HEK293 (cell line): Measurements from ENCODE around the gene USP24.

Experiments
- CTCF ChIA-PET: fragments of 350-600 bp; formaldehyde crosslinking; extraction: SDS; loops from one replicate; lab custom pipeline; 2021; ENCODE audit warnings: antibody characterized with exemption; lab: Yijun Ruan, JAX
- POLR2A ChIA-PET: fragments of 300-600 bp; formaldehyde crosslinking; extraction: SDS; loops from one replicate; lab custom pipeline; 2020; ENCODE audit warnings: antibody characterized with exemption, inconsistent platforms; lab: Yijun Ruan, JAX
- H3K27ac ChIP-seq: fragments of 200-500 bp; sonication (Bioruptor generic); 2 replicates; pipeline ENCODE4 v1.5.1; 2014; ENCODE audit warnings: low read depth, low read length, control low read depth, inconsistent platforms; ENCODE audit errors: extremely low read depth
- H3K36me3 ChIP-seq, 2 experiments: fragments of 200-500 bp in 1 of 2; sonication (Bioruptor generic) in 1 of 2; 1 replicate in 1 of 2; 2 replicates in 1 of 2; pipeline ENCODE4 v1.5.1; 2014 to 2017; ENCODE audit warnings: inconsistent platforms in 2 of 2, low read length in 2 of 2; ENCODE audit not compliant: control insufficient read depth in 2 of 2, insufficient read depth in 1 of 2
- H3K4me1 ChIP-seq: fragments of 200-500 bp; sonication (Bioruptor generic); 2 replicates; pipeline ENCODE4 v1.5.1; 2014; ENCODE audit warnings: mild to moderate bottlenecking, low read length, inconsistent platforms; ENCODE audit not compliant: control insufficient read depth, insufficient read depth
- H3K4me3 ChIP-seq: 2 replicates; pipeline ENCODE4 v1.5.1; 2011; ENCODE audit warnings: low read depth, mild to moderate bottlenecking, control low read depth, low read length, moderate library complexity
- H3K9me3 ChIP-seq: fragments of 200-500 bp; sonication (Bioruptor generic); 2 replicates; pipeline ENCODE4 v1.5.1; 2014; ENCODE audit warnings: low read depth, low read length, inconsistent platforms; ENCODE audit not compliant: control insufficient read depth, insufficient read depth
- EGR2 ChIP-seq: fragments of 450-650 bp; formaldehyde crosslinking; IDR thresholded peaks from 2 replicates; pipeline ENCODE4 v1.5.1; 2016; ENCODE audit warnings: low read depth, missing biosample characterization, missing genetic modification characterization
- GLIS2 ChIP-seq: fragments of 450-650 bp; formaldehyde crosslinking; IDR thresholded peaks from 2 replicates; pipeline ENCODE4 v1.5.1; 2016; ENCODE audit warnings: missing biosample characterization, missing genetic modification characterization
- KLF10 ChIP-seq: fragments of 450-650 bp; IDR thresholded peaks from 2 replicates; pipeline ENCODE4 v1.5.1; 2018; ENCODE audit warnings: missing biosample characterization, mild to moderate bottlenecking, missing genetic modification characterization
- KLF9 ChIP-seq: fragments of 450-650 bp; formaldehyde crosslinking; IDR thresholded peaks from 2 replicates; pipeline ENCODE4 v1.5.1; 2016; ENCODE audit warnings: missing biosample characterization, missing genetic modification characterization, low read depth
- OSR2 ChIP-seq: fragments of 450-650 bp; formaldehyde crosslinking; IDR thresholded peaks from 2 replicates; pipeline ENCODE4 v1.5.1; 2016; ENCODE audit warnings: missing biosample characterization, missing genetic modification characterization
- SCRT1 ChIP-seq: fragments of 450-650 bp; formaldehyde crosslinking; IDR thresholded peaks from 2 replicates; pipeline ENCODE4 v1.5.1; 2016; ENCODE audit warnings: missing biosample characterization, missing genetic modification characterization, borderline replicate concordance
- SCRT2 ChIP-seq: fragments of 450-650 bp; formaldehyde crosslinking; IDR thresholded peaks from 2 replicates; pipeline ENCODE4 v1.5.1; 2016; ENCODE audit warnings: missing biosample characterization, missing genetic modification characterization
- SP3 ChIP-seq: fragments of 450-650 bp; formaldehyde crosslinking; IDR thresholded peaks from 2 replicates; pipeline ENCODE4 v1.5.1; 2016; ENCODE audit warnings: missing biosample characterization, missing genetic modification characterization
- WT1 ChIP-seq: fragments of 450-650 bp; formaldehyde crosslinking; IDR thresholded peaks from 2 replicates; pipeline ENCODE4 v1.5.1; 2016; ENCODE audit warnings: missing biosample characterization, missing genetic modification characterization
- ZBTB26 ChIP-seq: fragments of 450-650 bp; formaldehyde crosslinking; optimal IDR thresholded peaks from 2 replicates; pipeline ENCODE3; 2016; ENCODE audit warnings: missing biosample characterization, mild to moderate bottlenecking, missing genetic modification characterization
- ZBTB44 ChIP-seq: fragments of 450-650 bp; IDR thresholded peaks from 2 replicates; pipeline ENCODE4 v1.5.1; 2018; ENCODE audit warnings: missing biosample characterization, mild to moderate bottlenecking, missing genetic modification characterization
- ZBTB6 ChIP-seq: fragments of 450-650 bp; formaldehyde crosslinking; IDR thresholded peaks from 2 replicates; pipeline ENCODE4 v1.5.1; 2017; ENCODE audit warnings: missing biosample characterization, missing genetic modification characterization
- ZNF112 ChIP-seq: fragments of 450-650 bp; formaldehyde crosslinking; IDR thresholded peaks from 2 replicates; pipeline ENCODE4 v1.5.0; 2017; ENCODE audit warnings: missing biosample characterization, missing genetic modification characterization
- ZNF148 ChIP-seq: fragments of 450-650 bp; formaldehyde crosslinking; IDR thresholded peaks from 2 replicates; pipeline ENCODE4 v1.5.0; 2017; ENCODE audit warnings: missing biosample characterization, missing genetic modification characterization, borderline replicate concordance
- ZNF335 ChIP-seq: fragments of 450-650 bp; formaldehyde crosslinking; conservative IDR thresholded peaks from 2 replicates; pipeline ENCODE4 v1.5.1; 2016; ENCODE audit warnings: missing biosample characterization, missing genetic modification characterization
- ZNF37A ChIP-seq: fragments of 450-650 bp; IDR thresholded peaks from 2 replicates; pipeline ENCODE4 v1.5.1; 2018; ENCODE audit warnings: missing biosample characterization, missing genetic modification characterization
- ZNF394 ChIP-seq: fragments of 450-650 bp; formaldehyde crosslinking; IDR thresholded peaks from 2 replicates; pipeline ENCODE4 v1.5.1; 2016; ENCODE audit warnings: missing biosample characterization, missing genetic modification characterization, mild to moderate bottlenecking, moderate library complexity, borderline replicate concordance
- ZNF404 ChIP-seq: fragments of 450-650 bp; formaldehyde crosslinking; IDR thresholded peaks from 2 replicates; pipeline ENCODE4 v1.5.1; 2017; ENCODE audit warnings: missing biosample characterization, missing genetic modification characterization
- ZNF416 ChIP-seq: fragments of 450-650 bp; formaldehyde crosslinking; IDR thresholded peaks from 2 replicates; pipeline ENCODE4 v1.5.1; 2016; ENCODE audit warnings: missing biosample characterization, missing genetic modification characterization
- ZNF623 ChIP-seq: fragments of 450-650 bp; formaldehyde crosslinking; IDR thresholded peaks from 2 replicates; pipeline ENCODE4 v1.5.1; 2016; ENCODE audit warnings: missing biosample characterization, missing genetic modification characterization
- ZNF777 ChIP-seq: fragments of 450-650 bp; formaldehyde crosslinking; IDR thresholded peaks from 2 replicates; pipeline ENCODE4 v1.5.1; 2017; ENCODE audit warnings: missing biosample characterization, missing genetic modification characterization, borderline replicate concordance
- ZSCAN18 ChIP-seq: fragments of 450-650 bp; formaldehyde crosslinking; IDR thresholded peaks from 2 replicates; pipeline ENCODE4 v1.5.1; 2016; ENCODE audit warnings: missing biosample characterization, missing genetic modification characterization

USP24 gene

GRCh38 chr1:55213151-55213884 lies 1.8 kb downstream of the USP24 start:
- H3K36me3 ChIP-seq, result no peaks in the 10 kb centered on the region
- no peaks in the 10 kb centered on the region for H3K9me3 ChIP-seq
- ChIA-PET POLR2A (interaction anchor here (0.5 kb wide), 1 partner anchor 39 kb away, joined by 4 read pairs; no protein-coding TSS in a partner anchor), CTCF (interaction anchor here (0.6 to 1.4 kb wide), 3 partner anchors 29 to 976 kb away, joined by 3 to 5 read pairs (median 3); no protein-coding TSS in a partner anchor)
- TF ChIP-seq ZNF112 (tag by site-specific recombination) (no peak), ZNF335 (peak; percentile 71), ZNF623 (tag by site-specific recombination) (no peak), SP3 (peak; percentile 10; the same call in 1 of the 2 replicates), KLF10 (0 out of 2 replicates have a peak, but pooled peaks have one; percentile 0), OSR2 (tag by site-specific recombination) (peak; percentile 13; the same call in 1 of the 2 replicates), ZBTB44 (tag by site-specific recombination) (no peak), ZNF394 (tag by site-specific recombination) (peak; percentile 30; the same call in 1 of the 2 replicates)
- peak overlapping the region; percentile 96; the same call in 1 of the 2 replicates for H3K27ac ChIP-seq
- H3K4me1 ChIP-seq, result peaks cover 24% of the 10 kb centered on the region
- H3K4me3 ChIP-seq, result peak overlapping the region; percentile 95

- H3K27ac ChIP-seq, result peak overlapping the region; percentile 10; the same call in 1 of the 2 replicates
- CTCF ChIA-PET, result interaction anchor here (0.7 to 1.4 kb wide), 2 partner anchors 65 to 977 kb away, joined by 3 to 5 read pairs; no protein-coding TSS in a partner anchor
- no peaks in the 10 kb centered on the region for H3K36me3 ChIP-seq
- peak; percentile 68; the same call in 1 of the 2 replicates for TF ChIP-seq SCRT1 (tag by site-specific recombination)
- peak; percentile 87 for TF ChIP-seq SCRT2 (tag by site-specific recombination)
- peak; percentile 11 for TF ChIP-seq ZBTB26 (tag by site-specific recombination)
- no peak for TF ChIP-seq ZNF404
- TF ChIP-seq WT1, result peak; percentile 55
- peaks cover 23% of the 10 kb centered on the region for H3K4me1 ChIP-seq
- POLR2A ChIA-PET, result no interaction called here
- no peak overlapping the region; the same call in 1 of the 2 replicates for H3K4me3 ChIP-seq
- H3K9me3 ChIP-seq, result no peaks in the 10 kb centered on the region
Observed at GRCh38 chr1:55212349-55213150, 2.6 kb downstream of the USP24 start.

- no peaks in the 10 kb centered on the region for H3K36me3 ChIP-seq
- H3K9me3 ChIP-seq, result no peaks in the 10 kb centered on the region
- ChIA-PET CTCF (interaction anchor here (0.6 kb wide), 1 partner anchor 274 kb away, joined by 3 read pairs; no protein-coding TSS in a partner anchor), POLR2A (no interaction called here)
- H3K4me3 ChIP-seq, result no peak overlapping the region
- peaks cover 20% of the 10 kb centered on the region for H3K4me1 ChIP-seq
- no peak overlapping the region for H3K27ac ChIP-seq
- TF ChIP-seq ZBTB6 (tag by site-specific recombination), result no peak
- TF ChIP-seq ZNF148 (tag by site-specific recombination), result no peak
- TF ChIP-seq EGR2 (tag by site-specific recombination), result no peak
- no peak for TF ChIP-seq ZNF416 (tag by site-specific recombination)
- no peak for TF ChIP-seq GLIS2 (tag by site-specific recombination)
- no peak for TF ChIP-seq ZSCAN18 (tag by site-specific recombination)
- TF ChIP-seq KLF9, result no peak
- no peak for TF ChIP-seq ZNF777 (tag by site-specific recombination)
- TF ChIP-seq ZNF37A (tag by site-specific recombination), result no peak
Observed at GRCh38 chr1:55211863-55212262, 3.3 kb downstream of the USP24 start.
